HepG2 (cell line): ENCODE data around the gene FETUB. TPM values are rescaled to one million over a fixed set of nuclear protein-coding genes. Genes with fewer than 3 reads are reported as not detected.

Experiments
- ATF7 ChIP-seq, 2 experiments: fragments of 450-650 bp in 1 of 2; sonication (generic) in 1 of 2; formaldehyde crosslinking in 1 of 2; IDR thresholded peaks; 2 replicates each; pipeline versions ENCODE4 v1.4.0 to v1.6.1; 2016 to 2020; ENCODE audit warnings: antibody characterized with exemption in 1 of 2, mild to moderate bottlenecking in 1 of 2, missing genetic modification reagents in 1 of 2
- BORCS8-MEF2B ChIP-seq: sonication (generic); formaldehyde crosslinking; IDR thresholded peaks from 2 replicates; pipeline ENCODE4 v1.8.0; 2022; ENCODE audit warnings: mild to moderate bottlenecking, missing genetic modification reagents
- CREBL2 ChIP-seq: sonication (generic); formaldehyde crosslinking; IDR thresholded peaks from 2 replicates; pipeline ENCODE4 v1.8.1; 2023; ENCODE audit warnings: missing genetic modification reagents, mild to moderate bottlenecking, borderline replicate concordance
- FOXC1 ChIP-seq: sonication (generic); formaldehyde crosslinking; IDR thresholded peaks from 2 replicates; pipeline ENCODE4 v1.8.0; 2022; ENCODE audit warnings: mild to moderate bottlenecking, missing genetic modification reagents, borderline replicate concordance
- FOXK1 ChIP-seq: sonication (generic); formaldehyde crosslinking; IDR thresholded peaks from 2 replicates; pipeline ENCODE4 v1.4.0; 2020; ENCODE audit warnings: low read depth, missing genetic modification reagents, borderline replicate concordance
- GABPB1 ChIP-seq: IDR thresholded peaks from 2 replicates; pipeline ENCODE4 v1.6.1; 2016; ENCODE audit warnings: mild to moderate bottlenecking, missing genetic modification reagents, moderate library complexity, missing compliant biosample characterization
- HINFP ChIP-seq: sonication (generic); formaldehyde crosslinking; IDR thresholded peaks from 2 replicates; pipeline ENCODE4 v1.4.0; 2020; ENCODE audit warnings: low read depth, mild to moderate bottlenecking, missing genetic modification reagents
- HMG20A ChIP-seq: IDR thresholded peaks from 2 replicates; pipeline ENCODE4 v1.6.1; 2016; ENCODE audit warnings: borderline replicate concordance
- HOXA5 ChIP-seq: sonication (generic); formaldehyde crosslinking; IDR thresholded peaks from 2 replicates; pipeline ENCODE4 v1.4.0; 2020; ENCODE audit warnings: missing genetic modification reagents
- MATR3 ChIP-seq: sonication (generic); formaldehyde crosslinking; IDR thresholded peaks from 2 replicates; pipeline ENCODE4 v1.4.0; 2020; ENCODE audit warnings: missing genetic modification reagents
- MED1 ChIP-seq: sonication (generic); formaldehyde crosslinking; IDR thresholded peaks from 2 replicates; pipeline ENCODE4 v1.4.0; 2020; ENCODE audit warnings: missing genetic modification reagents
- MLX ChIP-seq: IDR thresholded peaks from 2 replicates; pipeline ENCODE4 v1.6.1; 2016
- RNF2 ChIP-seq: fragments of 450-650 bp; conservative IDR thresholded peaks from 2 replicates; pipeline ENCODE4 v1.6.1; 2016; ENCODE audit warnings: low read depth
- TEAD2 ChIP-seq: sonication (generic); formaldehyde crosslinking; IDR thresholded peaks from 2 replicates; pipeline ENCODE4 v1.9.0; 2021; ENCODE audit warnings: missing genetic modification reagents
- UBTF ChIP-seq: sonication (generic); formaldehyde crosslinking; IDR thresholded peaks from 2 replicates; pipeline ENCODE4 v1.4.0; 2020; ENCODE audit warnings: mild to moderate bottlenecking, missing genetic modification reagents
- ZBTB3 ChIP-seq: sonication (generic); formaldehyde crosslinking; IDR thresholded peaks from 2 replicates; pipeline ENCODE4 v1.4.0; 2020; ENCODE audit warnings: low read depth, mild to moderate bottlenecking, moderate library complexity, missing genetic modification reagents, borderline replicate concordance
- ZBTB39 ChIP-seq: sonication (generic); formaldehyde crosslinking; IDR thresholded peaks from 2 replicates; pipeline ENCODE4 v1.5.0; 2020; ENCODE audit warnings: missing genetic modification reagents
- ZFY ChIP-seq: sonication (generic); formaldehyde crosslinking; IDR thresholded peaks from 2 replicates; pipeline ENCODE4 v1.4.0; 2020; ENCODE audit warnings: missing genetic modification reagents
- ZNF546 ChIP-seq: sonication (generic); formaldehyde crosslinking; conservative IDR thresholded peaks from 2 replicates; pipeline ENCODE4 v1.8.1; 2023; ENCODE audit warnings: mild to moderate bottlenecking, missing genetic modification reagents
- ZNF704 ChIP-seq: sonication (generic); formaldehyde crosslinking; IDR thresholded peaks from 2 replicates; pipeline ENCODE4 v1.8.1; 2023; ENCODE audit warnings: mild to moderate bottlenecking, inconsistent platforms, moderate library complexity, missing genetic modification reagents, borderline replicate concordance
- ZNF724P ChIP-seq: sonication (generic); formaldehyde crosslinking; IDR thresholded peaks from 2 replicates; pipeline ENCODE4 v1.8.0; 2022; ENCODE audit warnings: missing genetic modification reagents, borderline replicate concordance
- ZNF776 ChIP-seq: sonication (generic); formaldehyde crosslinking; IDR thresholded peaks from 2 replicates; pipeline ENCODE4 v1.4.0; 2020; ENCODE audit warnings: mild to moderate bottlenecking, missing genetic modification reagents
- polyA plus RNA-seq, 8 experiments: library from polyadenylated mRNA; depleted of rRNA in 3 of 8; stranded (reverse) in 7 of 8; unstranded in 1 of 8; fragments of >200 nt; fragmentation: Illumina TruSeq in 4 of 8; extraction: Trizol in 4 of 8; gene quantifications; 2 replicates each; pipeline versions ENCODE4 v1.2.1 to v1.2.3, GENCODE V29; 2011 to 2016; ENCODE audit warnings: low read depth in 4 of 8, missing spikeins in 1 of 8, mixed read lengths in 1 of 8; ENCODE audit not compliant: insufficient read depth in 1 of 8
- total RNA-seq, 5 experiments: library from RNA; depleted of rRNA; stranded (reverse); fragments of >200 nt; fragmentation: Illumina TruSeq; extraction: Trizol; gene quantifications; 2 replicates each; pipeline ENCODE4 v1.2.3, GENCODE V29; 2016; ENCODE audit warnings: low read depth in 1 of 5

The FETUB gene
- total and polyA plus RNA-seq, 2 of the 13 experiments (the other 11 are each of a cell fraction or from before 2014, with no cell fraction given), result 2.1 to 4.4 TPM

- TF ChIP-seq HMG20A (CRISPR knock-in tag) (peak; percentile 86; the same call in 1 of the 2 replicates), ATF7 (IDR thresholded peaks at IDR 0.05) (peak; percentile 56; the same call in 1 of the 2 replicates), ATF7 (CRISPR knock-in tag; IDR thresholded peaks at IDR 0.05) (no peak; the same call in 1 of the 2 replicates), ZFY (CRISPR knock-in tag) (peak; percentile 67), BORCS8-MEF2B (CRISPR knock-in tag) (no peak), MLX (CRISPR knock-in tag) (peak; percentile 48; the same call in 1 of the 2 replicates), ZNF704 (CRISPR knock-in tag) (no peak), ZNF546 (CRISPR knock-in tag) (no peak), TEAD2 (CRISPR knock-in tag) (no peak), ZNF776 (CRISPR knock-in tag) (no peak), CREBL2 (CRISPR knock-in tag) (no peak), RNF2 (no peak), GABPB1 (peak; percentile 56), ZBTB3 (CRISPR knock-in tag) (no peak), HOXA5 (CRISPR knock-in tag) (peak; percentile 24; the same call in 1 of the 2 replicates), HINFP (CRISPR knock-in tag) (no peak), ZNF724P (no peak), ZBTB39 (CRISPR knock-in tag) (0 out of 2 replicates have a peak, but pooled peaks have one; percentile 68), FOXC1 (CRISPR knock-in tag) (peak; percentile 34), UBTF (CRISPR knock-in tag) (0 out of 2 replicates have a peak, but pooled peaks have one; percentile 13), FOXK1 (CRISPR knock-in tag) (no peak), MED1 (peak; percentile 99), MATR3 (CRISPR knock-in tag) (no peak)
Observed at GRCh38 chr3:186599142-186599784, 40.9 kb upstream of the FETUB start (continued).
